Astrocyte (in vitro differentiated cells and primary cell): ENCODE measurements around the gene UCN2. TPM values are rescaled to one million over a fixed set of nuclear protein-coding genes. Genes with fewer than 3 reads are reported as not detected.
A peak's percentile ranks its signal among the peaks of the same experiment; 100 is the strongest.

Experiments
- DNase-seq: peaks from one replicate; pipeline ENCODE4 v3.0.0-alpha.2; 2010; ENCODE audit warnings: low read depth
- FAIRE-seq: peaks from 2 replicates; lab custom pipeline; 2011; peaks lifted over from hg19 to GRCh38; lab: Jason Lieb, UNC
- H2AFZ ChIP-seq: 2 replicates; pipeline ENCODE4 v1.6.0; 2012; ENCODE audit warnings: low read depth, low read length, inconsistent platforms
- H3K27ac ChIP-seq: 2 replicates; pipeline ENCODE4 v1.5.1; 2011; ENCODE audit warnings: low read depth, low read length, inconsistent platforms
- H3K27me3 ChIP-seq: 2 replicates; pipeline ENCODE4 v1.6.0; 2011; ENCODE audit warnings: low read length, inconsistent platforms; ENCODE audit not compliant: insufficient read depth
- H3K36me3 ChIP-seq: 2 replicates; pipeline ENCODE4 v1.5.1; 2011; ENCODE audit warnings: low read length, inconsistent platforms; ENCODE audit not compliant: insufficient read depth
- H3K4me1 ChIP-seq: 2 replicates; pipeline ENCODE4 v1.5.1; 2011; ENCODE audit warnings: low read length, inconsistent platforms; ENCODE audit not compliant: insufficient read depth
- H3K4me2 ChIP-seq: 2 replicates; pipeline ENCODE4 v1.6.0; 2012; ENCODE audit warnings: low read length, inconsistent platforms
- H3K4me3 ChIP-seq: 2 replicates; pipeline ENCODE4 v1.5.1; 2011; ENCODE audit warnings: low read depth, mild to moderate bottlenecking, low read length, inconsistent platforms; ENCODE audit not compliant: insufficient read depth
- H3K79me2 ChIP-seq: 2 replicates; pipeline ENCODE4 v1.6.0; 2012; ENCODE audit warnings: mild to moderate bottlenecking, low read length, inconsistent platforms; ENCODE audit not compliant: insufficient read depth
- H3K9ac ChIP-seq: 2 replicates; pipeline ENCODE4 v1.6.0; 2012; ENCODE audit warnings: mild to moderate bottlenecking, low read length, inconsistent platforms
- H3K9me3 ChIP-seq: 2 replicates; pipeline ENCODE4 v1.5.1; 2012; ENCODE audit warnings: low read depth, mild to moderate bottlenecking, low read length, inconsistent platforms; ENCODE audit not compliant: insufficient read depth
- H4K20me1 ChIP-seq: 2 replicates; pipeline ENCODE4 v1.6.0; 2012; ENCODE audit warnings: low read length, inconsistent platforms; ENCODE audit not compliant: insufficient read depth
- H3K27ac Mint-ChIP-seq: one replicate; pipeline ENCODE4 v1.8.0; 2021; ENCODE audit warnings: mild to moderate bottlenecking, mixed read lengths; ENCODE audit not compliant: unreplicated experiment
- H3K27me3 Mint-ChIP-seq: one replicate; pipeline ENCODE4 v1.8.0; 2021; ENCODE audit warnings: low read depth, mixed read lengths; ENCODE audit not compliant: unreplicated experiment
- H3K36me3 Mint-ChIP-seq: one replicate; pipeline ENCODE4 v1.8.0; 2021; ENCODE audit warnings: low read depth, mixed read lengths; ENCODE audit not compliant: unreplicated experiment
- H3K4me1 Mint-ChIP-seq: one replicate; pipeline ENCODE4 v1.8.0; 2021; ENCODE audit warnings: low read depth, mixed read lengths; ENCODE audit not compliant: unreplicated experiment
- H3K4me3 Mint-ChIP-seq: one replicate; pipeline ENCODE4 v1.8.0; 2021; ENCODE audit warnings: mild to moderate bottlenecking, moderate library complexity, mixed read lengths; ENCODE audit not compliant: unreplicated experiment
- H3K9me3 Mint-ChIP-seq: one replicate; pipeline ENCODE4 v1.8.0; 2021; ENCODE audit warnings: mild to moderate bottlenecking, mixed read lengths; ENCODE audit not compliant: unreplicated experiment
- EZH2 ChIP-seq: IDR thresholded peaks from 2 replicates; pipeline ENCODE4 v1.6.1; 2012; ENCODE audit warnings: mild to moderate bottlenecking, low read length, inconsistent platforms; ENCODE audit not compliant: insufficient read depth
- total RNA-seq: library from RNA; stranded (reverse); gene quantifications from 2 replicates; pipeline ENCODE4 v1.2.1, GENCODE V29; 2021
- TF ChIP-seq, protein P1 (sequence below): IDR thresholded peaks from 2 replicates; pipeline ENCODE4 v1.5.1; 2011; ENCODE audit warnings: low read depth, mild to moderate bottlenecking, inconsistent platforms, low read length, moderate library complexity; ENCODE audit not compliant: insufficient read depth

Gene UCN2
- total RNA-seq, 1 donor from 2014 or later, result 3.3 TPM

- H2AFZ ChIP-seq, result no peak overlapping the region
- Mint-ChIP-seq H3K4me3 (no peak overlapping the region), H3K4me1 (peaks cover 43% of the 10 kb centered on the region), H3K27ac (peak overlapping the region; percentile 87), H3K36me3 (peaks cover 10% of the 10 kb centered on the region), H3K27me3 (no peaks in the 10 kb centered on the region), H3K9me3 (no peaks in the 10 kb centered on the region)
- TF ChIP-seq, protein P1, sequence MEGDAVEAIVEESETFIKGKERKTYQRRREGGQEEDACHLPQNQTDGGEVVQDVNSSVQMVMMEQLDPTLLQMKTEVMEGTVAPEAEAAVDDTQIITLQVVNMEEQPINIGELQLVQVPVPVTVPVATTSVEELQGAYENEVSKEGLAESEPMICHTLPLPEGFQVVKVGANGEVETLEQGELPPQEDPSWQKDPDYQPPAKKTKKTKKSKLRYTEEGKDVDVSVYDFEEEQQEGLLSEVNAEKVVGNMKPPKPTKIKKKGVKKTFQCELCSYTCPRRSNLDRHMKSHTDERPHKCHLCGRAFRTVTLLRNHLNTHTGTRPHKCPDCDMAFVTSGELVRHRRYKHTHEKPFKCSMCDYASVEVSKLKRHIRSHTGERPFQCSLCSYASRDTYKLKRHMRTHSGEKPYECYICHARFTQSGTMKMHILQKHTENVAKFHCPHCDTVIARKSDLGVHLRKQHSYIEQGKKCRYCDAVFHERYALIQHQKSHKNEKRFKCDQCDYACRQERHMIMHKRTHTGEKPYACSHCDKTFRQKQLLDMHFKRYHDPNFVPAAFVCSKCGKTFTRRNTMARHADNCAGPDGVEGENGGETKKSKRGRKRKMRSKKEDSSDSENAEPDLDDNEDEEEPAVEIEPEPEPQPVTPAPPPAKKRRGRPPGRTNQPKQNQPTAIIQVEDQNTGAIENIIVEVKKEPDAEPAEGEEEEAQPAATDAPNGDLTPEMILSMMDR, result no peak
- TF ChIP-seq EZH2, result no peak
- peaks cover 16% of the 10 kb centered on the region for H4K20me1 ChIP-seq
- H3K4me3 ChIP-seq, result no peak overlapping the region
- DNase-seq (no peak), FAIRE-seq (no peak)
- H3K4me2 ChIP-seq, result no peak overlapping the region
- H3K9ac ChIP-seq, result peak overlapping the region; percentile 59
- H3K79me2 ChIP-seq, result peaks cover 11% of the 10 kb centered on the region
- H3K27me3 ChIP-seq, result no peaks in the 10 kb centered on the region
- peak overlapping the region; percentile 76 for H3K27ac ChIP-seq
- H3K4me1 ChIP-seq, result peaks cover 76% of the 10 kb centered on the region
- no peaks in the 10 kb centered on the region for H3K36me3 ChIP-seq
- H3K9me3 ChIP-seq, result no peaks in the 10 kb centered on the region
These were observed 1.1 kb downstream of the UCN2 start for GRCh38 chr3:48562367-48563095.

- H3K36me3 Mint-ChIP-seq, result peaks cover 8% of the 10 kb centered on the region
- H3K4me3 ChIP-seq, result peak overlapping the region; percentile 37
- H3K9me3 ChIP-seq, result no peaks in the 10 kb centered on the region
- H3K4me2 ChIP-seq, result peak overlapping the region; percentile 83
- DNase-seq, result peak; percentile 39
- FAIRE-seq, result no peak
- peak overlapping the region; percentile 80 for H3K27ac ChIP-seq
- peak overlapping the region; percentile 87 for H3K27ac Mint-ChIP-seq
- peaks cover 11% of the 10 kb centered on the region for H3K79me2 ChIP-seq
- no peak for TF ChIP-seq EZH2
- TF ChIP-seq, protein P1, result no peak
- H3K27me3 ChIP-seq, result no peaks in the 10 kb centered on the region
- no peaks in the 10 kb centered on the region for H3K36me3 ChIP-seq
- H2AFZ ChIP-seq, result peak overlapping the region; percentile 74
- H3K4me1 Mint-ChIP-seq, result peaks cover 43% of the 10 kb centered on the region
- no peaks in the 10 kb centered on the region for H3K27me3 Mint-ChIP-seq
- peaks cover 76% of the 10 kb centered on the region for H3K4me1 ChIP-seq
- no peaks in the 10 kb centered on the region for H3K9me3 Mint-ChIP-seq
- H4K20me1 ChIP-seq, result peaks cover 16% of the 10 kb centered on the region
- peak overlapping the region; percentile 64 for H3K9ac ChIP-seq
- peak overlapping the region; percentile 73 for H3K4me3 Mint-ChIP-seq
These were observed 2.4 kb downstream of the UCN2 start for GRCh38 chr3:48561045-48561736.

GRCh38 chr3:48560648-48561018, 2.9 kb downstream of the UCN2 start:
- H3K4me3 ChIP-seq, result peak overlapping the region; percentile 37
- peak overlapping the region; percentile 83 for H3K4me2 ChIP-seq
- Mint-ChIP-seq H3K4me1 (peaks cover 42% of the 10 kb centered on the region), H3K36me3 (peaks cover 6% of the 10 kb centered on the region), H3K4me3 (peak overlapping the region; percentile 40), H3K9me3 (no peaks in the 10 kb centered on the region), H3K27ac (peak overlapping the region; percentile 87), H3K27me3 (no peaks in the 10 kb centered on the region)
- peaks cover 73% of the 10 kb centered on the region for H3K4me1 ChIP-seq
- H3K9me3 ChIP-seq, result no peaks in the 10 kb centered on the region
- H2AFZ ChIP-seq, result no peak overlapping the region
- no peak for TF ChIP-seq EZH2
- TF ChIP-seq, protein P1, result no peak
- H3K27ac ChIP-seq, result peak overlapping the region; percentile 80
- DNase-seq (no peak), FAIRE-seq (no peak)
- no peaks in the 10 kb centered on the region for H3K36me3 ChIP-seq
- H4K20me1 ChIP-seq, result peaks cover 16% of the 10 kb centered on the region
- peaks cover 11% of the 10 kb centered on the region for H3K79me2 ChIP-seq
- H3K27me3 ChIP-seq, result no peaks in the 10 kb centered on the region
- peak overlapping the region; percentile 64 for H3K9ac ChIP-seq
